Measurements from ENCODE around the gene CGNL1.

Gene CGNL1

DNA sequence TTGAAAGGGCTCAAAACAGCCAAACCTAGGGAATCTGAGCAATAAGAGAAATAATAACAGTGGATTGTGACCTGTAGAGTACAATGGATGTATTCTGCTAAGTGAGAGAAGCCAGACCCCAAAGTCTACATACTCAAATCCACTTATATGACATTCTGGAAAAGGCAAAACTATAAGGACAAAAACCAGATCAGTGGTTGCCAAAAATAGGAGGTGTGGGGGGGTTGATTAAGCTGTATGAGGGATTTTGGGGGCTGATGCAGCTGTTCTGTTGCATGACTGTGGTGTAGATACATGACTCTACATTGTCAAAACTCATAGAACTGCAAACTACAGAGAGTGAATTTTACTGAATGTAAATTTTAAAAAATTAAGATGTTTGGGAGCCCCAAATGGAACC is 20.1 kb upstream of the CGNL1 start:
- Histone ChIP-seq H3K79me2 (ENCODE audit: low read length) (no peaks in the 10 kb centered on the region), H3K36me3 (replicated peaks; ENCODE audit: low read depth, low read length) (no peaks in the 10 kb centered on the region), H3K4me2 (ENCODE audit: low read length) (no peak overlapping the region), H3K4me3 (ENCODE audit: low read length) (no peak overlapping the region), H3K27me3 (ENCODE audit: low read depth, low read length) (peaks cover 11% of the 10 kb centered on the region), H2AFZ (ENCODE audit: low read depth, low read length) (no peak overlapping the region), H3K9me3 (ENCODE audit: insufficient read depth, low read length) (no peaks in the 10 kb centered on the region), H3K4me1 (ENCODE audit: low read length) (no peaks in the 10 kb centered on the region), H3K9ac (ENCODE audit: low read length) (no peak overlapping the region), H4K20me1 (ENCODE audit: insufficient read depth, low read length) (no peaks in the 10 kb centered on the region), H3K27ac (ENCODE audit: low read length) (no peak overlapping the region)
- no peak for TF ChIP-seq EZH2phosphoT487 (IDR thresholded peaks at IDR 0.05; ENCODE audit: low read depth)
- TF ChIP-seq, protein P1, sequence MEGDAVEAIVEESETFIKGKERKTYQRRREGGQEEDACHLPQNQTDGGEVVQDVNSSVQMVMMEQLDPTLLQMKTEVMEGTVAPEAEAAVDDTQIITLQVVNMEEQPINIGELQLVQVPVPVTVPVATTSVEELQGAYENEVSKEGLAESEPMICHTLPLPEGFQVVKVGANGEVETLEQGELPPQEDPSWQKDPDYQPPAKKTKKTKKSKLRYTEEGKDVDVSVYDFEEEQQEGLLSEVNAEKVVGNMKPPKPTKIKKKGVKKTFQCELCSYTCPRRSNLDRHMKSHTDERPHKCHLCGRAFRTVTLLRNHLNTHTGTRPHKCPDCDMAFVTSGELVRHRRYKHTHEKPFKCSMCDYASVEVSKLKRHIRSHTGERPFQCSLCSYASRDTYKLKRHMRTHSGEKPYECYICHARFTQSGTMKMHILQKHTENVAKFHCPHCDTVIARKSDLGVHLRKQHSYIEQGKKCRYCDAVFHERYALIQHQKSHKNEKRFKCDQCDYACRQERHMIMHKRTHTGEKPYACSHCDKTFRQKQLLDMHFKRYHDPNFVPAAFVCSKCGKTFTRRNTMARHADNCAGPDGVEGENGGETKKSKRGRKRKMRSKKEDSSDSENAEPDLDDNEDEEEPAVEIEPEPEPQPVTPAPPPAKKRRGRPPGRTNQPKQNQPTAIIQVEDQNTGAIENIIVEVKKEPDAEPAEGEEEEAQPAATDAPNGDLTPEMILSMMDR (IDR thresholded peaks at IDR 0.05; ENCODE audit: low read depth, low read length): no peak

DNA sequence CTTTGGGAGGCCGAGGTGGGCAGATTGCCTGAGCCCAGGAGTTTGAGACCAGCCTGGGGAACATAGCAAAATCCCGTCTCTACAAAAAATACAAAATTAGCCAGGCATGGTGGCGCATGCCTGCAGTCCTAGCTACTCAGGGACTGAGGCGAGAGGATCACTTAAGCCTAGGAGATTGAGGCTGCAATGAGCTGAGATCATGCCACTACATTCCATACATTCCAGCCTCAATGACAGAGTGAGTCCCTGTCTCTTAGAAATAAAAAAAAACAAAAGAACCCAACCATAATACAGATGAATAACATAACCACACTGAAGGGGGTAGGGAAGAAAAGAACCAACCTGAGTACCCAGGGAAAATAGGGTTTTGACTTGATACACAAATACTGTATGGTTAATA is 19.7 kb upstream of the CGNL1 start:
- Histone ChIP-seq H4K20me1 (ENCODE audit: insufficient read depth, low read length) (no peaks in the 10 kb centered on the region), H3K4me2 (ENCODE audit: low read length) (no peak overlapping the region), H3K36me3 (replicated peaks; ENCODE audit: low read depth, low read length) (no peaks in the 10 kb centered on the region), H3K27me3 (ENCODE audit: low read depth, low read length) (peaks cover 11% of the 10 kb centered on the region), H3K4me3 (ENCODE audit: low read length) (no peak overlapping the region), H2AFZ (ENCODE audit: low read depth, low read length) (no peak overlapping the region), H3K9me3 (ENCODE audit: insufficient read depth, low read length) (no peaks in the 10 kb centered on the region), H3K4me1 (ENCODE audit: low read length) (no peaks in the 10 kb centered on the region), H3K79me2 (ENCODE audit: low read length) (no peaks in the 10 kb centered on the region), H3K9ac (ENCODE audit: low read length) (no peak overlapping the region), H3K27ac (ENCODE audit: low read length) (no peak overlapping the region)
- no peak for TF ChIP-seq EZH2phosphoT487 (IDR thresholded peaks at IDR 0.05; ENCODE audit: low read depth)
- TF ChIP-seq, protein P1 (IDR thresholded peaks at IDR 0.05; ENCODE audit: low read depth, low read length): no peak

DNA sequence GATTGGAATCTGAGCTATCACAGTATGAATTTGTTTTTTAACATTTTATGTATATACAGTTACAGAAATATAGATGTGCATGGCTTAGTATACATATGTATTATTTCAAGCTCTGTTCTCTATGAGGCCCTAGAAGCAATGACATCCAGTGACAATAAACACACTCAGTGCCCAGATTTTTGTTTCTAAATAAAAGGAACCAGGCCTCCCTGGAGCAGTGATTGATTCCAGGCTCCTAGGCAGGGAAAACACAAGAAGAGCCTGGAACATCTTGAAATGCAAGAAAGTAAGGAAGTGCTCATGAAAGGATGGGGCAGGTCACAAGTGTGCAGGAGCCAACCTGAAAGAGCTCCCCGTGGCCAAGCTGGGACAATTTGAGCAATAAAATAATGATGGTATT is 18.5 kb upstream of the CGNL1 start:
- no peak for TF ChIP-seq EZH2phosphoT487 (IDR thresholded peaks at IDR 0.05; ENCODE audit: low read depth)
- TF ChIP-seq, protein P1 (IDR thresholded peaks at IDR 0.05; ENCODE audit: low read depth, low read length): no peak
- no peaks in the 10 kb centered on the region for H3K9me3 ChIP-seq (ENCODE audit: insufficient read depth, low read length)
- no peak overlapping the region for H3K27ac ChIP-seq (ENCODE audit: low read length)
- no peaks in the 10 kb centered on the region for H3K36me3 ChIP-seq (replicated peaks; ENCODE audit: low read depth, low read length)
- peaks cover 11% of the 10 kb centered on the region for H3K27me3 ChIP-seq (ENCODE audit: low read depth, low read length)
- no peak overlapping the region for H3K4me2 ChIP-seq (ENCODE audit: low read length)
- H3K4me1 ChIP-seq (ENCODE audit: low read length): no peaks in the 10 kb centered on the region
- no peak overlapping the region for H2AFZ ChIP-seq (ENCODE audit: low read depth, low read length)
- no peaks in the 10 kb centered on the region for H4K20me1 ChIP-seq (ENCODE audit: insufficient read depth, low read length)
- H3K4me3 ChIP-seq (ENCODE audit: low read length): no peak overlapping the region
- no peaks in the 10 kb centered on the region for H3K79me2 ChIP-seq (ENCODE audit: low read length)
- H3K9ac ChIP-seq (ENCODE audit: low read length): no peak overlapping the region

DNA sequence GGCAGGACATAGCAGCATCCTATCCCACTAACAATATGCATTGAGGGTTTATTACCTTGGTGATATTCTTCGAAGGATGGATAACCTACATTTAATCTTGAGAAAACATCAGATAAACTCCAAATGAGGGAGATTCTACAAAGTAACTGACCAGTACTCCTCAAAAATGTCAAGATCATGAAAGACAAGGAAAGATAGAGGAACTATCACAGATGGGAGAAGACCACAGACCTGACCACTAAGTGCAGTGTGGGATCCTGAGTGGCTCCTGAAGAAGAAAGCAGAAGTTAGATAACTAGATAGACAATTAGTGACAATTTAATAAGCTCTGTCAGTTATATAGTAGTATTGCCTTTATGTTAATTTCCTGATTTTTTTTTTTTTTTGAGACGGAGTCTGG is 17.7 kb upstream of the CGNL1 start:
- no peak overlapping the region for H2AFZ ChIP-seq (ENCODE audit: low read depth, low read length)
- peaks cover 11% of the 10 kb centered on the region for H3K27me3 ChIP-seq (ENCODE audit: low read depth, low read length)
- no peaks in the 10 kb centered on the region for H3K36me3 ChIP-seq (replicated peaks; ENCODE audit: low read depth, low read length)
- no peak overlapping the region for H3K4me2 ChIP-seq (ENCODE audit: low read length)
- H3K4me3 ChIP-seq (ENCODE audit: low read length): no peak overlapping the region
- no peak overlapping the region for H3K9ac ChIP-seq (ENCODE audit: low read length)
- no peaks in the 10 kb centered on the region for H3K9me3 ChIP-seq (ENCODE audit: insufficient read depth, low read length)
- no peaks in the 10 kb centered on the region for H3K79me2 ChIP-seq (ENCODE audit: low read length)
- no peak overlapping the region for H3K27ac ChIP-seq (ENCODE audit: low read length)
- H3K4me1 ChIP-seq (ENCODE audit: low read length): no peaks in the 10 kb centered on the region
- TF ChIP-seq, protein P1 (IDR thresholded peaks at IDR 0.05; ENCODE audit: low read depth, low read length): no peak
- no peak for TF ChIP-seq EZH2phosphoT487 (IDR thresholded peaks at IDR 0.05; ENCODE audit: low read depth)
- no peaks in the 10 kb centered on the region for H4K20me1 ChIP-seq (ENCODE audit: insufficient read depth, low read length)

All from OCI-LY3 (cell line).